ENCODE measurements around the gene BST1. TPM values are rescaled to one million over a fixed set of nuclear protein-coding genes. Genes with fewer than 3 reads are reported as not detected.

Gene BST1
- total RNA-seq, 1 experiment from 2014 or later: 0.69 TPM

DNA sequence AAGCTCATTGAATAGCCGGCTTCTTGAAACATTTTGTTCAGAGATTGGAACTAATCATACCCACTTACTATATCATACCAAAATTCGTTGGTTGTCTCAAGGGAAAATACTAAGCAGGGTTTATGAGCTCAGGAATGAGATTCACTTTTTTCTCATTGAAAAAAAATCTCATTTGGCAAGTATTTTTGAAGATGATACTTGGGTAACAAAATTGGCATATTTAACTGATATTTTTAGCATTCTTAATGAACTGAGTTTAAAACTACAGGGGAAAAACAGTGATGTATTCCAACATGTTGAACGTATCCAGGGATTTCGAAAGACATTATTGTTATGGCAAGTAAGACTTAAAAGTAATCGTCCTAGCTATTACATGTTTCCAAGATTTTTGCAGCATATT is 14.8 kb upstream of the BST1 start:
- Histone ChIP-seq H3K27me3 (ENCODE audit: low read length) (no peaks in the 10 kb centered on the region), H3K4me1 (ENCODE audit: insufficient read depth, low read length) (peaks cover 39% of the 10 kb centered on the region), H3K27ac (ENCODE audit: low read length) (no peak overlapping the region), H3K4me3 (ENCODE audit: low read length) (no peak overlapping the region), H3K36me3 (ENCODE audit: low read depth, low read length) (peaks cover 31% of the 10 kb centered on the region), H3K79me2 (ENCODE audit: low read length) (peaks cover 26% of the 10 kb centered on the region), H3K9ac (ENCODE audit: low read length) (no peak overlapping the region), H3K4me2 (ENCODE audit: low read length) (no peak overlapping the region), H4K20me1 (ENCODE audit: low read length) (no peaks in the 10 kb centered on the region), H3F3A (ENCODE audit: low read length, unreplicated experiment) (no peaks in the 10 kb centered on the region), H3K9me3 (ENCODE audit: low read length) (no peaks in the 10 kb centered on the region), H2AFZ (ENCODE audit: low read length) (no peak overlapping the region), H3K9me2 (replicated peaks; ENCODE audit: low read length) (no peaks in the 10 kb centered on the region)
- ATAC-seq (no peak), DNase-seq (no peak)
- ChIA-PET POLR2A (ENCODE audit: unreplicated experiment) (no interaction called here), CTCF (no interaction called here)
- TF ChIP-seq, protein P1, sequence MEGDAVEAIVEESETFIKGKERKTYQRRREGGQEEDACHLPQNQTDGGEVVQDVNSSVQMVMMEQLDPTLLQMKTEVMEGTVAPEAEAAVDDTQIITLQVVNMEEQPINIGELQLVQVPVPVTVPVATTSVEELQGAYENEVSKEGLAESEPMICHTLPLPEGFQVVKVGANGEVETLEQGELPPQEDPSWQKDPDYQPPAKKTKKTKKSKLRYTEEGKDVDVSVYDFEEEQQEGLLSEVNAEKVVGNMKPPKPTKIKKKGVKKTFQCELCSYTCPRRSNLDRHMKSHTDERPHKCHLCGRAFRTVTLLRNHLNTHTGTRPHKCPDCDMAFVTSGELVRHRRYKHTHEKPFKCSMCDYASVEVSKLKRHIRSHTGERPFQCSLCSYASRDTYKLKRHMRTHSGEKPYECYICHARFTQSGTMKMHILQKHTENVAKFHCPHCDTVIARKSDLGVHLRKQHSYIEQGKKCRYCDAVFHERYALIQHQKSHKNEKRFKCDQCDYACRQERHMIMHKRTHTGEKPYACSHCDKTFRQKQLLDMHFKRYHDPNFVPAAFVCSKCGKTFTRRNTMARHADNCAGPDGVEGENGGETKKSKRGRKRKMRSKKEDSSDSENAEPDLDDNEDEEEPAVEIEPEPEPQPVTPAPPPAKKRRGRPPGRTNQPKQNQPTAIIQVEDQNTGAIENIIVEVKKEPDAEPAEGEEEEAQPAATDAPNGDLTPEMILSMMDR (conservative IDR thresholded peaks at IDR 0.05; ENCODE audit: low read depth, low read length): no peak
- TF ChIP-seq EZH2 (IDR thresholded peaks at IDR 0.05; ENCODE audit: low read length, unreplicated experiment) (no peak), EZH2phosphoT487 (IDR thresholded peaks at IDR 0.05; ENCODE audit: borderline replicate concordance, low read length) (no peak)
- no TSS peak for BruUV-seq (replicated peaks)
- intact Hi-C loops (cut with micrococcal nuclease): no loop called here

DNA sequence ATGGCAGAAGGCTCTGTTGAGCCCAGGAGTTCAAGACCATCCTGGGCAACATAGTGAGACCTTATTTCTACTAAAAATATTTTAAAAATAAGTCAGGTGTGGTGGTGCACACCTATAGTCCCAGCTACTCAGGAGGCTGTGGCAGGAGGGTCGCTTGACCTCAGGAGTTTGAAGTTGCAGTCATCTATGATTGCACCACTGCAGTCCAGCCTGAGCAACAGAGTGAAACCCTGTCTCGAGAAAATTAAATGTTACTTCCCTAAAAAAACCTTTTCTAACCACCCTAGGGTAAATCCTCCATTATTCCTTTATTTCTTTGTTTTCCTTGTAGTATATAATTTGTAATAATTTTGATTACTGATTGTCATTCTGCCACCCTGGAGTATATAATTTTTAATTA is 13.3 kb upstream of the BST1 start:
- Histone ChIP-seq H3K9ac (ENCODE audit: low read length) (0 out of 2 replicates have a peak overlapping the region, but pooled peaks have one; percentile 13), H3K36me3 (ENCODE audit: low read depth, low read length) (peaks cover 31% of the 10 kb centered on the region), H3K9me2 (replicated peaks; ENCODE audit: low read length) (no peaks in the 10 kb centered on the region), H3K79me2 (ENCODE audit: low read length) (peaks cover 11% of the 10 kb centered on the region), H2AFZ (ENCODE audit: low read length) (no peak overlapping the region), H3K9me3 (ENCODE audit: low read length) (no peaks in the 10 kb centered on the region), H3K27ac (ENCODE audit: low read length) (peak overlapping the region; percentile 56), H3K4me3 (ENCODE audit: low read length) (no peak overlapping the region), H3K4me1 (ENCODE audit: insufficient read depth, low read length) (peaks cover 36% of the 10 kb centered on the region), H3K4me2 (ENCODE audit: low read length) (no peak overlapping the region), H4K20me1 (ENCODE audit: low read length) (no peaks in the 10 kb centered on the region), H3F3A (ENCODE audit: low read length, unreplicated experiment) (no peaks in the 10 kb centered on the region), H3K27me3 (ENCODE audit: low read length) (no peaks in the 10 kb centered on the region)
- no peak for ATAC-seq
- BruUV-seq (replicated peaks): no TSS peak
- no peak for TF ChIP-seq EZH2phosphoT487 (IDR thresholded peaks at IDR 0.05; ENCODE audit: borderline replicate concordance, low read length)
- TF ChIP-seq, protein P1 (conservative IDR thresholded peaks at IDR 0.05; ENCODE audit: low read depth, low read length): no peak
- no peak for TF ChIP-seq EZH2 (IDR thresholded peaks at IDR 0.05; ENCODE audit: low read length, unreplicated experiment)
- DNase-seq: no peak
- CTCF ChIA-PET: no interaction called here
- intact Hi-C loops (cut with micrococcal nuclease): no loop called here
- POLR2A ChIA-PET (ENCODE audit: unreplicated experiment): no interaction called here

DNA sequence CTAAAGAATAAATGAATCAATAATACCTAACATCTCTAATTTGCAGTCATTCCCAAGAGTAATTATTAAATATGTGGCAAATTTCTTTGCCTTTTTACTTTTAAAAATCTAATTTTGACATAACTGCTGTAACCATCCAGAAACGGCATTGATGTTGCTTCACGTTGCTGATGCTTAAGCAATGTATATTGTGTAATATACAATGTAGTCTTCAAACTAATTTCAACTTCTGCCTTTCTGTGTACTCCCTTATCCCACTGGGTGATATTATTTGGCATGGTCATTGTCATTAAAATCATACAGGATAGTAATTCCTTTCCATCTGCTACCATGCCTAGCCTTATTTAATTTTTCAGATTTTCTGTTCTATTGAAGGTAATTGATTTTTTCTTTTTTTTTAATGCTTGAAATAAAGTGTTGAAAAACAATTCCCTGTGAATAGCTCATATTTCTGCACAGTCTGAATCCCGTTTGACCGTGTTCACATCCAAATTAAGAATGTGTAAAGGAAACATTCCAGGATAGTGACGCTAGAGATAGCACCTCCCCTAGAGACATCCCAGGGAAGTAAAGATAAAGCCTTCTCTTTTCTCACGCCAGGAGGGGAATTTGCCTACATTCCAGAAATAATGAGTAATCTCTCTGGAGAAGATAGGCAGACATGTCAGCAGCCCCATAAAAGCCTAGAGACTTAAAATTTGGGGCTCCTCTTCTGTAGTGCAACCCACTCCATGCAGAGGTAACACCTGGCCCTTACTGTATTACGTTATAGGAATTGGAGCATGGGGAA is 12.7 kb upstream of the BST1 start:
- Histone ChIP-seq H3K27ac (ENCODE audit: low read length) (peak overlapping the region; percentile 56), H2AFZ (ENCODE audit: low read length) (no peak overlapping the region), H3K4me1 (ENCODE audit: insufficient read depth, low read length) (peaks cover 35% of the 10 kb centered on the region), H3K4me3 (ENCODE audit: low read length) (no peak overlapping the region), H3K27me3 (ENCODE audit: low read length) (no peaks in the 10 kb centered on the region), H3K79me2 (ENCODE audit: low read length) (peaks cover 4% of the 10 kb centered on the region), H3K36me3 (ENCODE audit: low read depth, low read length) (peaks cover 29% of the 10 kb centered on the region), H3F3A (ENCODE audit: low read length, unreplicated experiment) (no peaks in the 10 kb centered on the region), H3K9ac (ENCODE audit: low read length) (0 out of 2 replicates have a peak overlapping the region, but pooled peaks have one; percentile 13), H3K9me3 (ENCODE audit: low read length) (no peaks in the 10 kb centered on the region), H4K20me1 (ENCODE audit: low read length) (no peaks in the 10 kb centered on the region), H3K9me2 (replicated peaks; ENCODE audit: low read length) (no peaks in the 10 kb centered on the region), H3K4me2 (ENCODE audit: low read length) (peak overlapping the region; percentile 40)
- BruUV-seq (replicated peaks): no TSS peak
- TF ChIP-seq, protein P1 (conservative IDR thresholded peaks at IDR 0.05; ENCODE audit: low read depth, low read length): no peak
- TF ChIP-seq EZH2phosphoT487 (IDR thresholded peaks at IDR 0.05; ENCODE audit: borderline replicate concordance, low read length): no peak
- no peak for TF ChIP-seq EZH2 (IDR thresholded peaks at IDR 0.05; ENCODE audit: low read length, unreplicated experiment)
- ChIA-PET POLR2A (ENCODE audit: unreplicated experiment) (no interaction called here), CTCF (no interaction called here)
- DNase-seq (peak; percentile 85), ATAC-seq (peak; percentile 53)
- intact Hi-C loops (cut with micrococcal nuclease): no loop called here
